ENCODE data around the gene EDN3.

- TF ChIP-seq POLR2A (IDR thresholded peaks at IDR 0.05) (no peak), CTCF (IDR thresholded peaks at IDR 0.05) (no peak)
These were observed 25.8 kb downstream of the EDN3 start for GRCh38 chr20:59326188-59326587.
